HG02938 (cell line): ENCODE data around the gene ATL3.
"Not testable (repeated sequence)": the region's sequence is repeated elsewhere in the genome, so short reads cannot be mapped to it uniquely, and the experiment has no call there.

Experiments
- ATAC-seq: cut with Tn5 transposase; IDR thresholded peaks from one replicate; pipeline ENCODE4 v1.9.1; 2021; ENCODE audit warnings: mild to moderate bottlenecking, moderate library complexity; ENCODE audit not compliant: unreplicated experiment

ATL3 gene

GRCh38 chr11:63671322-63672155 is at the start of gene ATL3:
TSS of gene ATL3 (minus strand) at chr11:63671376. CDS start at chr11:63671335, 41 bp downstream.
- ATAC-seq, result peak; percentile 85

GRCh38 chr11:63720611-63721010 is 49.4 kb upstream of the ATL3 start:
- ATAC-seq, result no peak

GRCh38 chr11:63719987-63720386 is 48.8 kb upstream of the ATL3 start:
- no peak for ATAC-seq

GRCh38 chr11:63719001-63719400 is 47.8 kb upstream of the ATL3 start:
- no peak for ATAC-seq

GRCh38 chr11:63716046-63716445 is 44.9 kb upstream of the ATL3 start:
- no peak for ATAC-seq

GRCh38 chr11:63713766-63714165 is 42.6 kb upstream of the ATL3 start:
- ATAC-seq, result no peak

GRCh38 chr11:63711838-63712237 is 40.7 kb upstream of the ATL3 start:
- ATAC-seq, result no peak

GRCh38 chr11:63710476-63711217 is 39.5 kb upstream of the ATL3 start:
- ATAC-seq, result no peak

- no peak for ATAC-seq
Measured at GRCh38 chr11:63709336-63709884, 38.2 kb upstream of the ATL3 start.

- no peak for ATAC-seq
Measured at GRCh38 chr11:63708764-63709163, 37.6 kb upstream of the ATL3 start.

- no peak for ATAC-seq
Measured at GRCh38 chr11:63705526-63705925, 34.4 kb upstream of the ATL3 start.

GRCh38 chr11:63699896-63700295 is 28.7 kb upstream of the ATL3 start:
- no peak for ATAC-seq

GRCh38 chr11:63698976-63699733 is 28.0 kb upstream of the ATL3 start:
- ATAC-seq, result no peak

- no peak for ATAC-seq
Measured at GRCh38 chr11:63694596-63694995, 23.4 kb upstream of the ATL3 start.

- no peak for ATAC-seq
Measured at GRCh38 chr11:63687845-63688244, 16.7 kb upstream of the ATL3 start.

GRCh38 chr11:63686926-63687325 is 15.8 kb upstream of the ATL3 start:
- no peak for ATAC-seq

- ATAC-seq, result not testable (repeated sequence)
Measured at GRCh38 chr11:63685158-63685721, 14.1 kb upstream of the ATL3 start.

- no peak for ATAC-seq
Measured at GRCh38 chr11:63683133-63683991, 12.2 kb upstream of the ATL3 start.

GRCh38 chr11:63682066-63683021 is 11.2 kb upstream of the ATL3 start:
- ATAC-seq, result no peak
